Right atrium auricular region (tissue), 2 donors: ENCODE results near the gene CHN2. TPM values are rescaled to one million over a fixed set of nuclear protein-coding genes. Genes with fewer than 3 reads are reported as not detected.

Experiments used
- DNase-seq: peaks from one replicate; pipeline ENCODE4 v3.0.0-alpha.2; 2019; ENCODE audit warnings: low spot score
- H3K27ac ChIP-seq, 2 donors: fragments of 200-600 bp; sonication (generic); 1 replicate in 1 of 2; 2 replicates in 1 of 2; pipeline ENCODE4 v1.5.1; 2016 to 2019
- H3K27me3 ChIP-seq, 2 donors: fragments of 200-600 bp; sonication (generic); one replicate each; pipeline versions ENCODE4 v1.5.1 to v1.6.0; 2017 to 2019
- H3K36me3 ChIP-seq: fragments of 200-600 bp; sonication (generic); one replicate; pipeline ENCODE4 v1.5.1; 2016
- H3K4me1 ChIP-seq, 2 donors: fragments of 200-600 bp; sonication (generic); one replicate each; pipeline versions ENCODE4 v1.5.1 to v1.6.0; 2017 to 2019
- H3K4me3 ChIP-seq, 2 donors: fragments of 200-600 bp; sonication (generic); 1 replicate in 1 of 2; 2 replicates in 1 of 2; pipeline ENCODE4 v1.5.1; 2017 to 2019; ENCODE audit warnings: mild to moderate bottlenecking in 1 of 2, moderate library complexity in 1 of 2
- H3K9me3 ChIP-seq, 2 donors: fragments of 200-600 bp; sonication (generic); one replicate each; pipeline ENCODE4 v1.5.1; 2019
- total RNA-seq, 2 donors: library from RNA; depleted of rRNA; stranded (reverse); fragments of >200 nt; gene quantifications; one replicate each; pipeline ENCODE4 v1.1.0, GENCODE V29; 2016
- TF ChIP-seq, protein P1 (sequence below), 2 donors: fragments of 200-600 bp; sonication (generic); IDR thresholded peaks; one replicate each; pipeline ENCODE4 v1.5.1; 2019; ENCODE audit warnings: antibody characterized with exemption in 2 of 2

CHN2 gene
- total RNA-seq, 2 donors from 2014 or later, result 2.7 to 6.6 TPM

DNA sequence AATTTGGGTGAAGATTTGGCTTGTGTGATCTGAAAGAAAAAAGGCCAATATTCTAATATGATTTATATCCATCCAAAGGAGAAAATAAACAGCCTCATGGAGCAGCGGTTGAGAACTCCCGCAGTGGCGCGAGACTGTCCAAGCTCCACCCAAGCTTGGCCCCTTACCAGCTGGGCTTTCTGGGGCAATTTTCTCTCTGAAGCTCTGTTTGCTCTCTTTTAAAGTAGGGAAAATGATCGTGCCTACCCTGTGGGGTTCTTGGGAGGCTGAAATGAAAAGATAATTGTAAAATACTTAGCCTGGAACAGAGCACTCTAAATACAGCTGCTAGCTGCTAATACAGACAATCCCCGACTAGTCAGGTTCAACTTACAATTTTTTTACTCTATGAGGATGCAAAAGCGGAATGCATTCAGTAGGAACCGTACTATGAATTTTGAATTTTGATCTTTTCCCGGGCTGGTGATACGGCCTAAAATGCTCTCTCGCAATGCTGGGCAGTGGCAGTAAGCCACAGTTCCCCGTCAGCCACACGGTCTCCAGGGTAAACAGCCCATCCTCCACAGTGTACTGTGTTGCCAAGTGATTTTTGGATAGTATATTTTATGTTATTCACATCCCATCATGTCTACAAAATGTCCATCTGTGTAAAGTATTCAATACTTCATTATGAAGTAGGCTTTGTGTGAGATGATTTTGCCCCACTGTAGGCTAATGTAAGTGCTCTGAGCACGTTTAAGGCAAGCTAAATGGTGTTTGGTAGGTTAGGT is 137.7 kb downstream of the CHN2 start:
- H3K4me3 ChIP-seq, result no peak overlapping the region
- H3K4me1 ChIP-seq, result peaks cover 0 to 4% of the 10 kb centered on the region in 2 donors
- H3K27me3 ChIP-seq, result no peaks in the 10 kb centered on the region
- H3K36me3 ChIP-seq, result no peaks in the 10 kb centered on the region
- no peak for DNase-seq
- H3K27ac ChIP-seq, result no peak overlapping the region
- TF ChIP-seq, protein P1, sequence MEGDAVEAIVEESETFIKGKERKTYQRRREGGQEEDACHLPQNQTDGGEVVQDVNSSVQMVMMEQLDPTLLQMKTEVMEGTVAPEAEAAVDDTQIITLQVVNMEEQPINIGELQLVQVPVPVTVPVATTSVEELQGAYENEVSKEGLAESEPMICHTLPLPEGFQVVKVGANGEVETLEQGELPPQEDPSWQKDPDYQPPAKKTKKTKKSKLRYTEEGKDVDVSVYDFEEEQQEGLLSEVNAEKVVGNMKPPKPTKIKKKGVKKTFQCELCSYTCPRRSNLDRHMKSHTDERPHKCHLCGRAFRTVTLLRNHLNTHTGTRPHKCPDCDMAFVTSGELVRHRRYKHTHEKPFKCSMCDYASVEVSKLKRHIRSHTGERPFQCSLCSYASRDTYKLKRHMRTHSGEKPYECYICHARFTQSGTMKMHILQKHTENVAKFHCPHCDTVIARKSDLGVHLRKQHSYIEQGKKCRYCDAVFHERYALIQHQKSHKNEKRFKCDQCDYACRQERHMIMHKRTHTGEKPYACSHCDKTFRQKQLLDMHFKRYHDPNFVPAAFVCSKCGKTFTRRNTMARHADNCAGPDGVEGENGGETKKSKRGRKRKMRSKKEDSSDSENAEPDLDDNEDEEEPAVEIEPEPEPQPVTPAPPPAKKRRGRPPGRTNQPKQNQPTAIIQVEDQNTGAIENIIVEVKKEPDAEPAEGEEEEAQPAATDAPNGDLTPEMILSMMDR (IDR thresholded peaks at IDR 0.05), result no peak
- H3K9me3 ChIP-seq, result no peaks in the 10 kb centered on the region

DNA sequence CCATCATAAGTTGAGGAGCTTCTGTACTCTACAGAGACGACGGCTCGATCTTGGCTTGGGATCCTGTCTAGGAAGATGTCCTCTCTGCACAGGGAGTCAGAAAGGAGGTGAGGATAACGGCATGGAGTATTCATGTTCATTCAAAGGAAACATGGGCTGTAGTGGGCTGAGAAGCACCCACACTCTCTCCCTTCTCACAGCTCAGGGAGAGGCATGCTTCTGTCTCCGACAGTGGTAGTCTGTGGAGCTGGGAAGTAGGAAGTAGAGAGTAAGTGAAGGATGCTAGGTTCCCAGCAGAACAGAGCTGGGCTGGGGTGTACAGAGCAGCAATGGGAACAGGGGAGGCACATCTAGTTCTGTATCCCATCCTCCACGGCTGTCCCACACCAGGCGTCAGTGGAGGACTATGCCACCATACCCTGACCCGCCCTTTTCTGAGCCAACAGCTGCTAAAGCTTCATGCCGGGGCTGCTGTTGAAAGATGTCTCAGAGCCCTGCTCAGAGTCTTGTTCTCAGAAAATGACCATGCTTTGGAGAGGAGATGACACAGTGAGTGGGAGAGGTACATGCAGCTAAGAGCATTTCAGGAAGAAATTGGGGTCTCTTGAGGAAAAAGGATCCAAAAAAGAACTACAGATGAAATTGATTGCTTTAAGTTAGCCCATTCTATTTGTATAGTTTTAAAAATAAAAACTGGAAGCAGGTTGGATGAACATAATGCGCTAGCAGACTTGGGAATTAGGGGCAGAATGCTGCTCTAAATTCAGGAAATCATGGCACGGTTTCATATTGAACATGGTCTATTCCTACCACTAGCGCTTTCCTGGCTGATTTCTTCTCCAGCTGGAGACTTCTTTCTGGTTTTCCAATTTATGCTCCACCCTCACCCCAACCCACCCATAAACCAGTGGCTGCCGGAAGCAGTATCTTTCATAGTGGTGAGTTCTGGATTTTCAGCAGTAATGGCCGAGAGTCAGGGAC is 138.6 kb downstream of the CHN2 start:
- DNase-seq, result no peak
- TF ChIP-seq, protein P1 (IDR thresholded peaks at IDR 0.05), result no peak

DNA sequence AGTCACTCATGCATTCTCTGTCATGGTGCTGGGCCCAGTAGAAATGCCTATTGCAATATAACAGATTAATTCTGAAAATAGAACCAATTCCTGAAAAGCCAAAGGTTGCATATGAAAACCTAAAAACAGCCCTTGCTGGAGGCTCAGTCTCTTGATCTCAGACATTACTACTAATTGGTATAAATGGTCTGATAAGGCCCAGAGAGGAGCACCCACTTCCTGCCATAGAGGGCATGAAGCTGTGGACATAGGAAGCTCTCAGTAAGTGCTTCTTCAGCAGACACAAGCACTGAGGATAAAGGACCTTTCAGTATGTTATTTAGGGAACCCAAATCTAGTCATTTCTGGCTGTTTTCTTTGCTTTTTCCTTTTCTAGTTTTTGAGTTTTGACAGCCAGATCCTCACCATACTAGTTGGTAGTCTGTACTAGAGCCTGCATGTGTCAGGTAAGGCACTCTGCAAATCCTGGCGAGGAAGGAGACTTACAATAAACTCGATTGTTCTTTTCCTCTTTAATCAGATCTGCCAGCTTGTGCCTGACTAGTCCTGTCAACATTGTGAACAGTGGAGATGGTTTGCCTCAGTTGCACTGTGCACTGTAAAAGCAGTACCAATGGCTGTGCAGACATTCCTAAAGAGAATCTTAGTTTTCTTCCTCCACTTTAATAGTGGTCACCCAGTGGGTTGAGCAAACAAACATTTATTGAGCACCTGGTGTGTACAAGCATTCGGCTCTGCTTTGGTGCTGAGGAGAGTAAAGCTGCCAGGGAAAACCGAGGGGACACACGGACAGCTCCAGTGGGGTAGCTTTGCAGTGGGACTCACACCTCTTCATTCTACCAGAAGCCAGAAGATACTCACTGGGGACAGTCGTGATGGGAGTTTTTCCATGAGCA is 140.9 kb downstream of the CHN2 start:
- Histone ChIP-seq H3K9me3 (no peaks in the 10 kb centered on the region), H3K4me3 (no peak overlapping the region), H3K36me3 (no peaks in the 10 kb centered on the region), H3K4me1 (peaks cover 0 to 13% of the 10 kb centered on the region in 2 donors), H3K27ac (no peak overlapping the region), H3K27me3 (no peaks in the 10 kb centered on the region)
- no peak for DNase-seq
- TF ChIP-seq, protein P1 (IDR thresholded peaks at IDR 0.05), result no peak

More for the DNA sequence above, 138.6 kb downstream of the CHN2 start:
- Histone ChIP-seq H3K9me3 (no peaks in the 10 kb centered on the region), H3K27me3 (no peaks in the 10 kb centered on the region), H3K36me3 (no peaks in the 10 kb centered on the region), H3K4me1 (peaks cover 0 to 13% of the 10 kb centered on the region in 2 donors), H3K4me3 (no peak overlapping the region), H3K27ac (no peak overlapping the region)

DNA sequence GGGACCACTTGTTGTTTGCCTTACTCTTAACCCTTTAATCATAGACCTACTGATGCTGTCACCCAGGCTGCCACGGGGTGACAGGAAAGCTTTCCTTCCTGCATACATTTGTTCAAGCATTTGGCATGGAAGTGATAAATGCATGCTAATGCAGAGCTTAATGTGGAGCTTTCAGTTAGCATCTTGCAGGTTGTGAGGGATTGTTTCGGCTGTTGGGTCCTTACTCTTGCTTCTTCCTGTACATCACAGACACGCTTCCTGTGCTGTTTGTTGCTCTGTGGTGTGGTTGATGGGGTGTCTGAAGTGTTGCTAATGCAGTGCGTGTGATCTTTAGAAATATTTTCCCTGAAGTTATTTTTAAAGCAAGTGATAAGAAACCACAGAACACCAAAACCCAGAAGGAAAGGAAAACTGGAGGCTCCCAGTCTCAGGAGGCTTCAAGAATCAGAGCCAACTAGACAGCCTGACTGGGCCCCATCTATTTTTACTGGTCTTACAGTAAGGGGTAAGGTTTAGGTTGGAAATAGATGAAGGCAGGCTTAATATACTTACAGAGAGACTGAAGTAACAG is 143.1 kb downstream of the CHN2 start:
- TF ChIP-seq, protein P1 (IDR thresholded peaks at IDR 0.05), result no peak
- Histone ChIP-seq H3K27me3 (no peaks in the 10 kb centered on the region), H3K9me3 (no peaks in the 10 kb centered on the region), H3K27ac (no peak overlapping the region), H3K4me1 (peaks cover 0 to 13% of the 10 kb centered on the region in 2 donors), H3K36me3 (no peaks in the 10 kb centered on the region), H3K4me3 (no peak overlapping the region)
- DNase-seq, result no peak

DNA sequence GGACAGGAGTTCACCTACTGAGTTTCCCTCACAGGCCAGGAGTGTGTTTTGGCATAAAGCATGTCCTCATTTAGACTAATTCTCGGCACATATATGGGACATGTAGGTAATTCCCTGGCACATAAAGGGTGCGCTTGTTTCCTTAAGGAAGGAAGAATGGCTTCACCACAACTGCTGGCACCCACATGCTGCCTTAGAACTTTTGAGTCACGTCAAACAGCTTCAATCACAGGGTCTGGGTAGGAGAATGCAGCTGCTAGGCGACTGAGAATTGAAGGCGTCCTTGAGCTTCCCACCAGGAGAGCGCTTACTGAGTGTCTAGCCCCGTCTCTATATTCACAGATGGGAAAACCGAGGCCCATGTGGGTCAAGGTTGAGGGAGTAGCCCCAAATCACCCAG is 146.1 kb downstream of the CHN2 start:
- no peaks in the 10 kb centered on the region for H3K9me3 ChIP-seq
- H3K4me3 ChIP-seq, result no peak overlapping the region
- no peaks in the 10 kb centered on the region for H3K27me3 ChIP-seq
- DNase-seq, result no peak
- peaks cover 0 to 13% of the 10 kb centered on the region in 2 donors for H3K4me1 ChIP-seq
- no peaks in the 10 kb centered on the region for H3K36me3 ChIP-seq
- TF ChIP-seq, protein P1 (IDR thresholded peaks at IDR 0.05), result no peak
- H3K27ac ChIP-seq, result no peak overlapping the region
